HG02759 (cell line): Measurements from ENCODE around the gene TCEA3.

ENCODE experiments used
- ATAC-seq: cut with Tn5 transposase; IDR thresholded peaks from one replicate; pipeline ENCODE4 v1.9.1; 2021; ENCODE audit warnings: mild to moderate bottlenecking, moderate library complexity; ENCODE audit not compliant: unreplicated experiment

Gene TCEA3

GRCh38 chr1:23424293-23425192 lies at the start of gene TCEA3:
TCEA3 (minus strand) TSS chr1:23424748; CDS start chr1:23424633, 115 bp downstream.
- no peak for ATAC-seq

- ATAC-seq = no peak
These were observed 48.7 kb upstream of the TCEA3 start for GRCh38 chr1:23473037-23473800.

- ATAC-seq = no peak
These were observed 47.9 kb upstream of the TCEA3 start for GRCh38 chr1:23472351-23473036.

GRCh38 chr1:23471473-23472075 lies 47.0 kb upstream of the TCEA3 start:
- no peak for ATAC-seq

- ATAC-seq = no peak
These were observed 45.9 kb upstream of the TCEA3 start for GRCh38 chr1:23470282-23471070.

- ATAC-seq = no peak
These were observed 44.9 kb upstream of the TCEA3 start for GRCh38 chr1:23469372-23469982.

GRCh38 chr1:23466423-23466989 lies 42.0 kb upstream of the TCEA3 start:
- no peak for ATAC-seq

- ATAC-seq = no peak
These were observed 38.7 kb upstream of the TCEA3 start for GRCh38 chr1:23463286-23463685.

GRCh38 chr1:23462766-23463165 lies 38.2 kb upstream of the TCEA3 start:
- no peak for ATAC-seq

- ATAC-seq = no peak
These were observed 36.5 kb upstream of the TCEA3 start for GRCh38 chr1:23461050-23461449.

- ATAC-seq = no peak
These were observed 36.0 kb upstream of the TCEA3 start for GRCh38 chr1:23460519-23460918.

- ATAC-seq = no peak
These were observed 34.8 kb upstream of the TCEA3 start for GRCh38 chr1:23459338-23459757.

- ATAC-seq = no peak
These were observed 31.7 kb upstream of the TCEA3 start for GRCh38 chr1:23456226-23456625.

- no peak for ATAC-seq
These were observed 29.0 kb upstream of the TCEA3 start for GRCh38 chr1:23453455-23454000.

- no peak for ATAC-seq
These were observed 27.5 kb upstream of the TCEA3 start for GRCh38 chr1:23452011-23452411.

- ATAC-seq = no peak
These were observed 26.9 kb upstream of the TCEA3 start for GRCh38 chr1:23451441-23451840.

GRCh38 chr1:23450894-23451293 lies 26.3 kb upstream of the TCEA3 start:
- no peak for ATAC-seq

GRCh38 chr1:23449958-23450357 lies 25.4 kb upstream of the TCEA3 start:
- ATAC-seq = no peak

GRCh38 chr1:23449306-23449705 lies 24.8 kb upstream of the TCEA3 start:
- ATAC-seq = no peak
